ENCODE results near the gene CDYL2. TPM values are rescaled to one million over a fixed set of nuclear protein-coding genes. Genes with fewer than 3 reads are reported as not detected.
A peak's percentile ranks its signal among the peaks of the same experiment; 100 is the strongest.

Gene CDYL2
- total and polyA plus RNA-seq, 5 donors from 2014 or later = 1.2 to 37.6 (median 1.6) TPM

- H3K36me3 ChIP-seq (ENCODE audit: control insufficient read depth, insufficient read depth, low read length) = no peaks in the 10 kb centered on the region
- H3K27me3 ChIP-seq (ENCODE audit: control insufficient read depth, insufficient read depth, low read length) = no peaks in the 10 kb centered on the region
- H3K4me3 Mint-ChIP-seq = no peak overlapping the region
- H3K9me3 ChIP-seq (ENCODE audit: control insufficient read depth in 2 of 2, low read length in 2 of 2) = no peaks in the 10 kb centered on the region
- ATAC-seq (ENCODE audit: low read depth in 2 of 2) (no peak), DNase-seq (no peak)
- H3K36me3 Mint-ChIP-seq = no peaks in the 10 kb centered on the region
- no peak overlapping the region for H3K4me3 ChIP-seq (ENCODE audit: low read depth, low read length)
- no peaks in the 10 kb centered on the region for H3K27me3 Mint-ChIP-seq
- H3K27ac Mint-ChIP-seq = no peak overlapping the region
- H3K4me1 ChIP-seq (ENCODE audit: control insufficient read depth, insufficient read depth, low read length, poor library complexity, severe bottlenecking) = peaks cover 7% of the 10 kb centered on the region
- peaks cover 0 to 3% (median 0%) of the 10 kb centered on the region in 7 donors for H3K9me3 Mint-ChIP-seq
- peaks cover 7 to 24% (median 10%) of the 10 kb centered on the region in 4 donors for H3K4me1 Mint-ChIP-seq
- no peak overlapping the region for H3K27ac ChIP-seq (ENCODE audit: insufficient read depth, low read length, poor library complexity, severe bottlenecking)
These were observed 245.0 kb downstream of the CDYL2 start for GRCh38 chr16:80559369-80559768.

- Mint-ChIP-seq H3K36me3 (no peaks in the 10 kb centered on the region), H3K9me3 (peaks cover 0 to 3% (median 0%) of the 10 kb centered on the region in 7 donors), H3K4me1 (peaks cover 5 to 17% (median 7%) of the 10 kb centered on the region in 4 donors), H3K27me3 (no peaks in the 10 kb centered on the region), H3K27ac (peak overlapping the region in 1 of 3 donors; percentile 44), H3K4me3 (no peak overlapping the region)
- Histone ChIP-seq H3K36me3 (ENCODE audit: control insufficient read depth, insufficient read depth, low read length) (no peaks in the 10 kb centered on the region), H3K27me3 (ENCODE audit: control insufficient read depth, insufficient read depth, low read length) (no peaks in the 10 kb centered on the region), H3K4me3 (ENCODE audit: low read depth, low read length) (no peak overlapping the region), H3K4me1 (ENCODE audit: control insufficient read depth, insufficient read depth, low read length, poor library complexity, severe bottlenecking) (no peaks in the 10 kb centered on the region), H3K27ac (ENCODE audit: insufficient read depth, low read length, poor library complexity, severe bottlenecking) (no peak overlapping the region), H3K9me3 (ENCODE audit: control insufficient read depth in 2 of 2, low read length in 2 of 2) (no peaks in the 10 kb centered on the region)
- DNase-seq (no peak), ATAC-seq (ENCODE audit: low read depth in 2 of 2) (no peak)
These were observed 247.4 kb downstream of the CDYL2 start for GRCh38 chr16:80557037-80557436.

GRCh38 chr16:80556481-80556880 lies 247.9 kb downstream of the CDYL2 start:
- Mint-ChIP-seq H3K9me3 (peaks cover 0 to 3% (median 0%) of the 10 kb centered on the region in 7 donors), H3K27ac (no peak overlapping the region), H3K4me1 (peaks cover 5 to 14% (median 7%) of the 10 kb centered on the region in 4 donors), H3K27me3 (no peaks in the 10 kb centered on the region), H3K4me3 (no peak overlapping the region), H3K36me3 (no peaks in the 10 kb centered on the region)
- no peaks in the 10 kb centered on the region for H3K4me1 ChIP-seq (ENCODE audit: control insufficient read depth, insufficient read depth, low read length, poor library complexity, severe bottlenecking)
- no peak overlapping the region for H3K4me3 ChIP-seq (ENCODE audit: low read depth, low read length)
- H3K36me3 ChIP-seq (ENCODE audit: control insufficient read depth, insufficient read depth, low read length) = no peaks in the 10 kb centered on the region
- no peak overlapping the region for H3K27ac ChIP-seq (ENCODE audit: insufficient read depth, low read length, poor library complexity, severe bottlenecking)
- DNase-seq = no peak
- no peak for ATAC-seq (ENCODE audit: low read depth in 2 of 2)
- no peaks in the 10 kb centered on the region for H3K27me3 ChIP-seq (ENCODE audit: control insufficient read depth, insufficient read depth, low read length)
- no peaks in the 10 kb centered on the region for H3K9me3 ChIP-seq (ENCODE audit: control insufficient read depth in 2 of 2, low read length in 2 of 2)

DNA sequence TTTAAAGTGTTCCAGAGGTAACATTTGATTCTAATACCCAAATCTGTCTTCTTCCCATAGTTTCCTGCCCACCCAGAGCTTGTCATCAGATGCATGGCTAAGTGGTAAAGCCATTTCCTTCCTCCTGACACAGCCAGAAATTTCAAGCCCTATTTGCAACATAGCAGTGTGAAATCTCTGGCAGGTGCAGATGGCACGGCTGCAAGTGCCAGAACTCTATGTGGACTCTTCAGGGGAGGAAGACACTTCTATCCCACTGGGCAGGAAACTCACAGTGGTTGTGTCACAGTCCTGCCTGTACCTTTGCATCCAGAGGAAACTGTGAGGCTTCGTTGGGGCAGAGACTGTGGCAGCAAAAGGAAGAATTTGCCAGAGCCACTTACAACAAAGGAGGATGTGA lies 250.4 kb downstream of the CDYL2 start:
- no peaks in the 10 kb centered on the region for H3K27me3 Mint-ChIP-seq
- Histone ChIP-seq H3K9me3 (ENCODE audit: control insufficient read depth in 2 of 2, low read length in 2 of 2) (no peaks in the 10 kb centered on the region), H3K36me3 (ENCODE audit: control insufficient read depth, insufficient read depth, low read length) (no peaks in the 10 kb centered on the region), H3K27ac (ENCODE audit: insufficient read depth, low read length, poor library complexity, severe bottlenecking) (no peak overlapping the region), H3K27me3 (ENCODE audit: control insufficient read depth, insufficient read depth, low read length) (peaks cover 2% of the 10 kb centered on the region), H3K4me3 (ENCODE audit: low read depth, low read length) (no peak overlapping the region), H3K4me1 (ENCODE audit: control insufficient read depth, insufficient read depth, low read length, poor library complexity, severe bottlenecking) (no peaks in the 10 kb centered on the region)
- no peak for ATAC-seq (ENCODE audit: low read depth in 2 of 2)
- H3K27ac Mint-ChIP-seq = no peak overlapping the region
- H3K4me1 Mint-ChIP-seq = peaks cover 3 to 14% (median 6%) of the 10 kb centered on the region in 4 donors
- no peaks in the 10 kb centered on the region for H3K36me3 Mint-ChIP-seq
- H3K9me3 Mint-ChIP-seq = peaks cover 0 to 1% (median 0%) of the 10 kb centered on the region in 7 donors
- DNase-seq = no peak
- no peak overlapping the region for H3K4me3 Mint-ChIP-seq

- H3K36me3 Mint-ChIP-seq = no peaks in the 10 kb centered on the region
- H3K36me3 ChIP-seq (ENCODE audit: control insufficient read depth, insufficient read depth, low read length) = no peaks in the 10 kb centered on the region
- H3K9me3 ChIP-seq (ENCODE audit: control insufficient read depth in 2 of 2, low read length in 2 of 2) = no peaks in the 10 kb centered on the region
- peaks cover 0 to 18% (median 13%) of the 10 kb centered on the region in 4 donors for H3K4me1 Mint-ChIP-seq
- peaks cover 2% of the 10 kb centered on the region for H3K27me3 ChIP-seq (ENCODE audit: control insufficient read depth, insufficient read depth, low read length)
- DNase-seq = no peak
- no peaks in the 10 kb centered on the region for H3K4me1 ChIP-seq (ENCODE audit: control insufficient read depth, insufficient read depth, low read length, poor library complexity, severe bottlenecking)
- H3K9me3 Mint-ChIP-seq = peaks cover 0 to 1% (median 0%) of the 10 kb centered on the region in 7 donors
- H3K4me3 ChIP-seq (ENCODE audit: low read depth, low read length) = no peak overlapping the region
- no peak for ATAC-seq (ENCODE audit: low read depth in 2 of 2)
- no peak overlapping the region for H3K4me3 Mint-ChIP-seq
- H3K27ac ChIP-seq (ENCODE audit: insufficient read depth, low read length, poor library complexity, severe bottlenecking) = no peak overlapping the region
- H3K27ac Mint-ChIP-seq = no peak overlapping the region
- no peaks in the 10 kb centered on the region for H3K27me3 Mint-ChIP-seq
These were observed 252.1 kb downstream of the CDYL2 start for GRCh38 chr16:80552277-80552676.

Other genes starting within 250 kb of the CDYL2 start
- gene CMC2, start 202.3 kb upstream of the CDYL2 start, total RNA-seq = 78.1 TPM
- 100 to 1,000 TPM; 158 to 210 (median 173) TPM for gene CMC2, start 202.3 kb upstream of the CDYL2 start, polyA plus RNA-seq
- gene CENPN, start 202.6 kb upstream of the CDYL2 start, total RNA-seq = 13.5 TPM
- gene CENPN, start 202.6 kb upstream of the CDYL2 start, polyA plus RNA-seq = 10 to 100 TPM in 1 of 4 donors, 1 to 10 TPM in 3; 3.4 to 11.6 (median 6.8) TPM
- gene ATMIN, start 231.2 kb upstream of the CDYL2 start, total RNA-seq = 32.7 TPM
- gene ATMIN, start 231.2 kb upstream of the CDYL2 start, polyA plus RNA-seq = 10 to 100 TPM; 25.9 to 42.9 (median 32.0) TPM

Data from CD4-positive, CD25-positive, alpha-beta regulatory T cell (primary cell).